ENCODE measurements around the gene CDH13.

DNA sequence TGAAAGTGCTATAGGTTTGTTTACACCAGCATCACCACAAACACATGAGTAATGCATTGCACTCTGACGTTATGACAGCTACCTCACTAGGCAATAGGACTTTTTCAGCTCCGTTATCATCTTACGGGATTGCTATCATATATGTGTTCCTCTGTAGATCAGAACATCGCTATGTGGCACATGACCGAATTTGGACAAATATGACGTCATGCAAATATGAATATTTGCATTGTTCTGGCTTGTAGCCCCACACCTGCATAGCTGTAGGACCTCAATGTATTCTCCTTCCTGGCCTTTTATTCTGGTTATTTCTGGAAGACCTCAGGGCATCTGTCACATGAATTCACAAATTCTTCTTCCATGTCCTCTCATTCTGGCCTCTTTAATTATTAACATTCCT, 393.2 kb downstream of the CDH13 start:
- TF ChIP-seq, protein P1, sequence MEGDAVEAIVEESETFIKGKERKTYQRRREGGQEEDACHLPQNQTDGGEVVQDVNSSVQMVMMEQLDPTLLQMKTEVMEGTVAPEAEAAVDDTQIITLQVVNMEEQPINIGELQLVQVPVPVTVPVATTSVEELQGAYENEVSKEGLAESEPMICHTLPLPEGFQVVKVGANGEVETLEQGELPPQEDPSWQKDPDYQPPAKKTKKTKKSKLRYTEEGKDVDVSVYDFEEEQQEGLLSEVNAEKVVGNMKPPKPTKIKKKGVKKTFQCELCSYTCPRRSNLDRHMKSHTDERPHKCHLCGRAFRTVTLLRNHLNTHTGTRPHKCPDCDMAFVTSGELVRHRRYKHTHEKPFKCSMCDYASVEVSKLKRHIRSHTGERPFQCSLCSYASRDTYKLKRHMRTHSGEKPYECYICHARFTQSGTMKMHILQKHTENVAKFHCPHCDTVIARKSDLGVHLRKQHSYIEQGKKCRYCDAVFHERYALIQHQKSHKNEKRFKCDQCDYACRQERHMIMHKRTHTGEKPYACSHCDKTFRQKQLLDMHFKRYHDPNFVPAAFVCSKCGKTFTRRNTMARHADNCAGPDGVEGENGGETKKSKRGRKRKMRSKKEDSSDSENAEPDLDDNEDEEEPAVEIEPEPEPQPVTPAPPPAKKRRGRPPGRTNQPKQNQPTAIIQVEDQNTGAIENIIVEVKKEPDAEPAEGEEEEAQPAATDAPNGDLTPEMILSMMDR (IDR thresholded peaks at IDR 0.05 in 4 of 5, conservative IDR thresholded peaks at IDR 0.05 in 1 of 5) = no peak
- TF ChIP-seq POLR2A (IDR thresholded peaks at IDR 0.05) = no peak
